SK-N-SH treated with all-trans-retinoic acid at 6 μM for 48 hours (cell line): ENCODE measurements around the gene FAHD1.
A peak's percentile ranks its signal among the peaks of the same experiment; 100 is the strongest.

Source experiments
- ATAC-seq: fragments of 200-7000 bp; cut with Tn5 transposase; 3 replicates; pipeline ENCODE4 v1.9.1; 2020; ENCODE audit warnings: mild to moderate bottlenecking, moderate library complexity
- ARNTL ChIP-seq: fragments of 450-650 bp; formaldehyde crosslinking; IDR thresholded peaks from 2 replicates; pipeline ENCODE4 v1.5.0; 2020; ENCODE audit warnings: low read depth, mild to moderate bottlenecking, moderate library complexity, borderline replicate concordance
- CREB5 ChIP-seq: fragments of 250-450 bp; sonication (Bioruptor Pico); IDR thresholded peaks from 2 replicates; pipeline ENCODE4 v1.5.1; 2020; ENCODE audit warnings: low read depth, mild to moderate bottlenecking, moderate library complexity
- CSDC2 ChIP-seq: fragments of 250-450 bp; sonication (Bioruptor Pico); IDR thresholded peaks from 2 replicates; pipeline ENCODE4 v1.5.0; 2020; ENCODE audit warnings: mild to moderate bottlenecking, moderate library complexity
- CSRNP3 ChIP-seq: fragments of 250-450 bp; sonication (Bioruptor Pico); IDR thresholded peaks from 2 replicates; pipeline ENCODE4 v1.5.1; 2021; ENCODE audit warnings: mild to moderate bottlenecking, moderate library complexity
- GLIS3 ChIP-seq: fragments of 250-450 bp; sonication (Bioruptor Pico); IDR thresholded peaks from 2 replicates; pipeline ENCODE4 v1.5.0; 2020; ENCODE audit warnings: mild to moderate bottlenecking, moderate library complexity
- ISL1 ChIP-seq: fragments of 250-450 bp; sonication (Bioruptor Pico); IDR thresholded peaks from 2 replicates; pipeline ENCODE4 v2.1.2; 2022; ENCODE audit warnings: mild to moderate bottlenecking, moderate library complexity
- OSR1 ChIP-seq: fragments of 250-450 bp; sonication (Bioruptor Pico); IDR thresholded peaks from 2 replicates; pipeline ENCODE4 v1.8.0; 2022; ENCODE audit warnings: moderate library complexity, mild to moderate bottlenecking, inconsistent platforms
- PATZ1 ChIP-seq: fragments of 250-450 bp; sonication (Bioruptor Pico); IDR thresholded peaks from 2 replicates; pipeline ENCODE4 v1.8.0; 2020; ENCODE audit warnings: mild to moderate bottlenecking, moderate library complexity, borderline replicate concordance
- POU6F1 ChIP-seq: fragments of 250-450 bp; sonication (Bioruptor Pico); IDR thresholded peaks from 2 replicates; pipeline ENCODE4 v1.8.0; 2021; ENCODE audit warnings: low read depth, mild to moderate bottlenecking, moderate library complexity, borderline replicate concordance
- RARB ChIP-seq: fragments of 250-450 bp; sonication (Bioruptor Pico); IDR thresholded peaks from 2 replicates; pipeline ENCODE4 v1.8.0; 2021; ENCODE audit warnings: mild to moderate bottlenecking, moderate library complexity
- SNAI2 ChIP-seq: fragments of 250-450 bp; sonication (Bioruptor Pico); IDR thresholded peaks from 2 replicates; pipeline ENCODE4 v1.5.0; 2020; ENCODE audit warnings: mild to moderate bottlenecking, moderate library complexity
- TCF4 ChIP-seq: fragments of 250-450 bp; sonication (Bioruptor Pico); IDR thresholded peaks from 2 replicates; pipeline ENCODE4 v1.8.0; 2021; ENCODE audit warnings: mild to moderate bottlenecking, moderate library complexity, borderline replicate concordance
- TOX ChIP-seq: fragments of 250-450 bp; sonication (Bioruptor Pico); IDR thresholded peaks from 2 replicates; pipeline ENCODE4 v1.8.0; 2021; ENCODE audit warnings: mild to moderate bottlenecking, moderate library complexity, borderline replicate concordance
- ZC3H10 ChIP-seq: fragments of 250-450 bp; sonication (Bioruptor Pico); IDR thresholded peaks from 2 replicates; pipeline ENCODE4 v1.5.1; 2021; ENCODE audit warnings: mild to moderate bottlenecking, moderate library complexity
- ZFP3 ChIP-seq: fragments of 250-450 bp; sonication (Bioruptor Pico); IDR thresholded peaks from 2 replicates; pipeline ENCODE4 v1.5.0; 2020; ENCODE audit warnings: mild to moderate bottlenecking, moderate library complexity
- ZFP30 ChIP-seq: fragments of 450-650 bp; formaldehyde crosslinking; IDR thresholded peaks from 2 replicates; pipeline ENCODE4 v1.5.0; 2022; ENCODE audit warnings: mild to moderate bottlenecking, moderate library complexity
- ZNF565 ChIP-seq: fragments of 450-650 bp; formaldehyde crosslinking; conservative IDR thresholded peaks from 2 replicates; pipeline ENCODE4 v1.5.0; 2020; ENCODE audit warnings: low read depth, mild to moderate bottlenecking, moderate library complexity
- ZNF8 ChIP-seq: fragments of 450-650 bp; formaldehyde crosslinking; IDR thresholded peaks from 2 replicates; pipeline ENCODE4 v1.5.0; 2020; ENCODE audit warnings: mild to moderate bottlenecking, moderate library complexity

Gene FAHD1

GRCh38 chr16:1870365-1871082, 43.5 kb downstream of the FAHD1 start:
- no peak for TF ChIP-seq TOX
- no peak for TF ChIP-seq OSR1 (CRISPR knock-in tag)
- TF ChIP-seq SNAI2 (CRISPR knock-in tag), result no peak
- no peak for TF ChIP-seq ZFP3 (CRISPR knock-in tag)
- no peak for TF ChIP-seq ZNF565 (CRISPR knock-in tag)
- TF ChIP-seq POU6F1, result no peak
- TF ChIP-seq ZNF8, result no peak
- TF ChIP-seq CSRNP3, result no peak
- no peak for TF ChIP-seq RARB (CRISPR knock-in tag)
- no peak for TF ChIP-seq GLIS3 (CRISPR knock-in tag)
- TF ChIP-seq ARNTL (CRISPR knock-in tag), result no peak
- no peak for TF ChIP-seq TCF4 (CRISPR knock-in tag)
- TF ChIP-seq ISL1 (CRISPR knock-in tag), result no peak
- no peak for TF ChIP-seq CREB5 (CRISPR knock-in tag)
- ATAC-seq, result peak; percentile 54

- ATAC-seq, result peak; percentile 78
These were observed 45.1 kb downstream of the FAHD1 start, which contains the start of gene MEIOB for GRCh38 chr16:1871974-1872635. Gene MEIOB, minus strand, starts transcription at chr16:1872164. Its CDS starts 3,989 bp downstream, at chr16:1868175.

GRCh38 chr16:1874854-1875253, 47.8 kb downstream of the FAHD1 start:
- ATAC-seq, result no peak
- TF ChIP-seq TCF4 (CRISPR knock-in tag) (no peak), CSDC2 (no peak), POU6F1 (no peak), CREB5 (CRISPR knock-in tag) (no peak), ZFP3 (CRISPR knock-in tag) (no peak), GLIS3 (CRISPR knock-in tag) (no peak), ISL1 (CRISPR knock-in tag) (no peak), ZNF565 (CRISPR knock-in tag) (no peak), ARNTL (CRISPR knock-in tag) (no peak), SNAI2 (CRISPR knock-in tag) (no peak), ZC3H10 (CRISPR knock-in tag) (no peak), ZFP30 (CRISPR knock-in tag) (no peak)

More at GRCh38 chr16:1871974-1872635, 45.1 kb downstream of the FAHD1 start, which contains the start of gene MEIOB:
- TF ChIP-seq ARNTL (CRISPR knock-in tag), result no peak
- no peak for TF ChIP-seq OSR1 (CRISPR knock-in tag)
- no peak for TF ChIP-seq CSDC2
- no peak for TF ChIP-seq PATZ1 (CRISPR knock-in tag)
- TF ChIP-seq CSRNP3, result no peak
